ENCODE results near the gene PTPRJ. TPM values are rescaled to one million over a fixed set of nuclear protein-coding genes. Genes with fewer than 3 reads are reported as not detected.
A peak's percentile ranks its signal among the peaks of the same experiment; 100 is the strongest.

Gene PTPRJ
- total RNA-seq, 3 donors from 2014 or later, result 13.8 to 22.3 (median 19.0) TPM

DNA sequence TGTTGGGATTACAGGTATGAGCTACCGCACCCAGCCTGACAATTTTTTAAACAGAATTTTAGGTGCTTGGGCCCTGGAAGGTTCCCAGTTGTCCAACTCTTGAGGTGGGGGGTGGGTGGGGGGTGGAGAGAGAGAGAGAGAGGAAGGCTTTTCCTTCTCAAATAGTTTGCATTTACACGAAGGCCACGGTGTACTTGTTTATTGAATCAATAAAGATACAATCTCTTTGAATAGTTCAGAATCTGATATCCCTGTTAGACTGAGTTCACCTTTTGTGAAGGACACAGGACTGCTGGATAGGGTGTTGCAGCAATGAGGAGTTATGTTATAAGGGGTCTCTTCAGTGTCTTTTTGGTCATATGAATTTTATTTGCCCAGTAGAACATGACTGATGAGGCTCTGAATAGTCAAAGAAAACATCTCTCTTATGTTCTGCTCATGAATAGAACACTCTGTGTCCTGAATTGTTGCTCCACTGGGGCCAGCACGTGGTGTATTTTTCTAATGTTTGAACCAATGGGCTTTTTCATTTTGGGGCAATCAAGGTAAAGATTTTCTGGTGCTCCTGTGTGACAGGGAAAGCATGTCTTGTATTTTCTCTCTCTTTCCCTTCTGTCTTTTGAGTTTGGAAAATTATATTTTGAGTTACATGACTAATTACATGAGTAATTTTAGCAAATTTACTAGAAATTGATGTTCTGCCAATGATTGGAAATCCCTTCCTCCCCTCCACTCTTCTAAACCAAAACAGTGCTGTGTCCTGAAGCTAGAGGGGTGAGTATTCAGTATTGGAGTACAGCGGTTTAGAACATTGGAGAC, 61.7 kb downstream of the PTPRJ start:
- no peak overlapping the region for H3K4me3 Mint-ChIP-seq
- no peaks in the 10 kb centered on the region for H3K9me3 Mint-ChIP-seq
- H3K36me3 Mint-ChIP-seq (ENCODE audit: insufficient read depth), result peaks cover 10% of the 10 kb centered on the region
- DNase-seq, result no peak
- ATAC-seq, result peak in 1 of 2 donors; percentile 52
- H3K27me3 Mint-ChIP-seq (ENCODE audit: low read depth), result no peaks in the 10 kb centered on the region
- H3K4me1 Mint-ChIP-seq (ENCODE audit: low read depth), result peaks cover 60% of the 10 kb centered on the region

GRCh38 chr11:48043111-48043990, 63.0 kb downstream of the PTPRJ start:
- no peak for DNase-seq
- Mint-ChIP-seq H3K4me3 (no peak overlapping the region), H3K27me3 (ENCODE audit: low read depth) (no peaks in the 10 kb centered on the region), H3K9me3 (no peaks in the 10 kb centered on the region), H3K36me3 (ENCODE audit: insufficient read depth) (peaks cover 7% of the 10 kb centered on the region), H3K4me1 (ENCODE audit: low read depth) (peaks cover 58% of the 10 kb centered on the region)
- peak; percentile 38 to 47 for ATAC-seq

DNA sequence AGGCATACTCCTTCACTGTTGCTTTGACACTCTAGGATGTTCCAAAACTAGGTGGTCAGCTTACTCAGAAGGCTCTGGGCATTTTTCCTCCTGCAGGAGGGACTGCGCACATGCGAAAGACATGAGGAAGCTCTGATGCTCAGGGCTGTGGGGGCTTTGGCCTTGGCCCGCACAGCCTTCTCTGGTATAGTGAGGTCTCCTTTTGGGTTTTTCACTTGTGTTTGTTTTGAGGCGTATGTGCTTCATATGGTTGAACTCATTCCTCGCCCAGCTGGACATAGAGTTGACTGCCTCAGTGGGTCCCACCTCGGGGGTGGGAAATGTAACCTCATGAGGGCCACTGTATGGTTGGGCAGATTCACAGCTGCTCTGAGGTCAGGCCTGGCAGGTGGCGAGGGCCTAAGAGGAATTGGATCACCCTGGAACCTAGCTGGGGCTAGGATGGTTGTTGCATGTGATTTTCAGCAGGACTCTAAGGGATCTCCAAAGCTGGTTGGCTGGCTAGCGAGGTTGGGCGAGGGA, 63.7 kb downstream of the PTPRJ start:
- Mint-ChIP-seq H3K4me3 (no peak overlapping the region), H3K4me1 (ENCODE audit: low read depth) (peaks cover 61% of the 10 kb centered on the region), H3K36me3 (ENCODE audit: insufficient read depth) (peaks cover 7% of the 10 kb centered on the region), H3K27me3 (ENCODE audit: low read depth) (no peaks in the 10 kb centered on the region), H3K9me3 (no peaks in the 10 kb centered on the region)
- DNase-seq, result no peak
- no peak for ATAC-seq

- H3K4me1 Mint-ChIP-seq (ENCODE audit: low read depth), result peaks cover 59% of the 10 kb centered on the region
- no peak overlapping the region for H3K4me3 Mint-ChIP-seq
- DNase-seq, result no peak
- no peaks in the 10 kb centered on the region for H3K9me3 Mint-ChIP-seq
- ATAC-seq, result no peak
- peaks cover 7% of the 10 kb centered on the region for H3K36me3 Mint-ChIP-seq (ENCODE audit: insufficient read depth)
- no peaks in the 10 kb centered on the region for H3K27me3 Mint-ChIP-seq (ENCODE audit: low read depth)
Observed at GRCh38 chr11:48044577-48044976, 64.2 kb downstream of the PTPRJ start.

GRCh38 chr11:48045536-48045935, 65.2 kb downstream of the PTPRJ start:
- no peak overlapping the region for H3K4me3 Mint-ChIP-seq
- DNase-seq (no peak), ATAC-seq (no peak)
- H3K4me1 Mint-ChIP-seq (ENCODE audit: low read depth), result peaks cover 66% of the 10 kb centered on the region
- H3K36me3 Mint-ChIP-seq (ENCODE audit: insufficient read depth), result peaks cover 7% of the 10 kb centered on the region
- H3K9me3 Mint-ChIP-seq, result no peaks in the 10 kb centered on the region
- no peaks in the 10 kb centered on the region for H3K27me3 Mint-ChIP-seq (ENCODE audit: low read depth)

GRCh38 chr11:48047616-48048015, 67.3 kb downstream of the PTPRJ start:
- ATAC-seq (no peak), DNase-seq (no peak)
- Mint-ChIP-seq H3K4me3 (no peak overlapping the region), H3K9me3 (no peaks in the 10 kb centered on the region), H3K27me3 (ENCODE audit: low read depth) (no peaks in the 10 kb centered on the region), H3K36me3 (ENCODE audit: insufficient read depth) (peaks cover 6% of the 10 kb centered on the region), H3K4me1 (ENCODE audit: low read depth) (peaks cover 73% of the 10 kb centered on the region)

- H3K4me3 Mint-ChIP-seq, result no peak overlapping the region
- no peak for ATAC-seq
- H3K4me1 Mint-ChIP-seq (ENCODE audit: low read depth), result peaks cover 63% of the 10 kb centered on the region
- no peaks in the 10 kb centered on the region for H3K27me3 Mint-ChIP-seq (ENCODE audit: low read depth)
- H3K9me3 Mint-ChIP-seq, result no peaks in the 10 kb centered on the region
- no peak for DNase-seq
- peaks cover 6% of the 10 kb centered on the region for H3K36me3 Mint-ChIP-seq (ENCODE audit: insufficient read depth)
Observed at GRCh38 chr11:48049036-48049435, 68.7 kb downstream of the PTPRJ start.

DNA sequence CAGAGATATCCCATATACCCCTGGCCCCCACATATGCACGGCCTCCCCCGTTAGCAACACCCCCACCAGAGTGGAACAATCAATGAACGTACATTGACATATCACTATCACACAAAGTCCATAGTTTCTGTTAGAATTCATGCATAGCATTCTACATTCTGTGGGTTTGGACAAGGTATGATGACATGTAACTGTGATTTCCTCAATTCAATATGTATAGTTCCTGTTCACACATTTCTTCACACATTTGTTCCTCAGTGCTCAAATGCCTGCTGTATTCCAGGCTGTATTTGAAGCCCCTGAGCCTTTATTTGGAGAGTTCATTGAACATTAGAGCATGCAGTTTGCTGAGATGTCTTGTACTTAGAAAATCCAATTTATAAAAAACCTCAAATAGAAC, 69.9 kb downstream of the PTPRJ start:
- ATAC-seq, result no peak
- H3K4me1 Mint-ChIP-seq (ENCODE audit: low read depth), result peaks cover 63% of the 10 kb centered on the region
- no peaks in the 10 kb centered on the region for H3K9me3 Mint-ChIP-seq
- H3K27me3 Mint-ChIP-seq (ENCODE audit: low read depth), result no peaks in the 10 kb centered on the region
- no peak overlapping the region for H3K4me3 Mint-ChIP-seq
- H3K36me3 Mint-ChIP-seq (ENCODE audit: insufficient read depth), result peaks cover 6% of the 10 kb centered on the region
- DNase-seq, result no peak

DNA sequence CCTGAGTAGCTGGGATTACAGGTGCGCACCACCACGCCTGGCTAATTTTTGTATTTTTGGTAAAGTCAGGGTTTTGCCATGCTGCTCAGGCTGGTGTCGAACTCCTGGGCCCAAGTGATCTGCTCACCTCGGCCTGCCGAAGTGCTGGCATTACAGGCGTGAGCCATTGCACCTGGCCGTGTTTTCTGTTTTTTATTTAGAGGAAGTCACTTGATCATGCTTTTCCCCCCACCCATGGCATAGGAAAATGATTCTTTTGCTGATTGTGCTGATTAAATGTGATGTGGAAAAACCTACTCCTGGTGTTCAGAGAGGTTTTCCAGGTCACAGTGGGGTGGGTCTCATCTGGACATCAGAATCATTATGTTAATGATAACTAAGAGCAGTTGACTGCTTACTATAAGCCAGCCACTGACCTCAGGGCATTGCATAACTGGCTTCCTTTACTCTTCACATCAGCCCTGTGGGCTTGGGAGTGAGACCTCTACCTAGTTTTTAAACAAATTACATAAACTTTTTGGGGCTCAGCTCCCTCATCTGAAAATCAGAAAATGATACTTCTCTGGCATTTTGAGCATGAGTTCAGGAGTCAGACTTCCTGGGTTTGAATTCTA, 71.0 kb downstream of the PTPRJ start:
- Mint-ChIP-seq H3K4me3 (no peak overlapping the region), H3K9me3 (no peaks in the 10 kb centered on the region), H3K4me1 (ENCODE audit: low read depth) (peaks cover 65% of the 10 kb centered on the region), H3K36me3 (ENCODE audit: insufficient read depth) (peaks cover 6% of the 10 kb centered on the region), H3K27me3 (ENCODE audit: low read depth) (no peaks in the 10 kb centered on the region)
- ATAC-seq (no peak), DNase-seq (no peak)

DNA sequence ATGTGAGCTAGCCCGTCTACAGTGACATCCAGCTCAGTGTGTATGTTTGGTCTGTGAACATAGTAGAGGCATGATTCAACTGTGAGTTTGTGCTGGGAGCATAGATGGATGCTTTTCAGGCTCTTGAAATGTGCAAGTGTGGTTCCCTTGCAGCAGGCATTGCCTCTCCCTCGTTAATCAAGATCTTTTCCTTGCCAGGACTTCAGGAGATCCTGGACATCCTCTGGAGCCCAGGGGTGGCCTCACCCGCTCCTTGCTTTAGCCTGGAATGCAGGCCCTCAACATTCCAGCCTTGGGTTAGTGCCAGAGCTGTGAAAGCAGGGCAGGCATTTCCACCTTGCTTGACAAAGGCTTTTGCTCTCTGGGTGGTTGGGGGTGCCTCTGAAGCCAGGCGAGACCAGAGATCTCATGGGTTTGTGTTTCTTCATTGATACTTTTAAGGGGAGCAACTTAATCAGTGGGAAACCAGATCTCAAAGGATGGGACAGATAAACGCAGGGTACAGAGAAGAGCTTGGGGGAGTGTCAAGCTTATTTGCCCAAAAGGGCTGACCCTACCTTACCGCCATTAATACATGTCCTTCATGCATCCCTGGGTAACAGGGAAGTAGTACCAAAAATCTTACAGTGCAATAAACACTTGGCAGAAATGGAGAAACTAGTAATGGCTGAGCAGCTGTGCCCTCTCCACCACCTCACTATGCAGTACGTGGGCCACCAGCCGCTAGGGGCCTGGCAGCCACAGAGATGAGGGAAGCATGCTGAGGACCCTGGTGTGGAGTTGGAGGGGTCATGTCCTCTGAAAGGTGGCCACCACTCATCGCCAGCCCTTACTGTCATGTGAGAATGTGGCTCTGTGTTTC, 72.1 kb downstream of the PTPRJ start:
- Mint-ChIP-seq H3K36me3 (ENCODE audit: insufficient read depth) (peaks cover 6% of the 10 kb centered on the region), H3K27me3 (ENCODE audit: low read depth) (no peaks in the 10 kb centered on the region), H3K4me1 (ENCODE audit: low read depth) (peaks cover 74% of the 10 kb centered on the region), H3K9me3 (no peaks in the 10 kb centered on the region), H3K4me3 (no peak overlapping the region)
- ATAC-seq, result no peak
- no peak for DNase-seq

DNA sequence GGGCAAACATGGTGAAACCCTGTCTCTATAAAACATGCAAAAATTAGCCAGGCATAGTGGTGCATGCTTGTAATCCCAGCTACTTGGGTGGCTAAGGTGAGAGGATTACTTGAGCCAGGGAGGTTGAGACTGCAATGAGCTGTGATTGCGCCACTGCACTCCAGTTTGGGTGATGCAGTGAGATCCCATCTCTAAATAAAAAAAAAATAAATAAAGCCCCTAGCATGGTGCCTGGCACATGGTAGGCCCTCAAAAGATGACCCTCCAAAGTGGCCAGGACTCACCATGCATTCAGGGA, 74.6 kb downstream of the PTPRJ start:
- H3K4me3 Mint-ChIP-seq, result no peak overlapping the region
- no peaks in the 10 kb centered on the region for H3K27me3 Mint-ChIP-seq (ENCODE audit: low read depth)
- peaks cover 87% of the 10 kb centered on the region for H3K4me1 Mint-ChIP-seq (ENCODE audit: low read depth)

DNA sequence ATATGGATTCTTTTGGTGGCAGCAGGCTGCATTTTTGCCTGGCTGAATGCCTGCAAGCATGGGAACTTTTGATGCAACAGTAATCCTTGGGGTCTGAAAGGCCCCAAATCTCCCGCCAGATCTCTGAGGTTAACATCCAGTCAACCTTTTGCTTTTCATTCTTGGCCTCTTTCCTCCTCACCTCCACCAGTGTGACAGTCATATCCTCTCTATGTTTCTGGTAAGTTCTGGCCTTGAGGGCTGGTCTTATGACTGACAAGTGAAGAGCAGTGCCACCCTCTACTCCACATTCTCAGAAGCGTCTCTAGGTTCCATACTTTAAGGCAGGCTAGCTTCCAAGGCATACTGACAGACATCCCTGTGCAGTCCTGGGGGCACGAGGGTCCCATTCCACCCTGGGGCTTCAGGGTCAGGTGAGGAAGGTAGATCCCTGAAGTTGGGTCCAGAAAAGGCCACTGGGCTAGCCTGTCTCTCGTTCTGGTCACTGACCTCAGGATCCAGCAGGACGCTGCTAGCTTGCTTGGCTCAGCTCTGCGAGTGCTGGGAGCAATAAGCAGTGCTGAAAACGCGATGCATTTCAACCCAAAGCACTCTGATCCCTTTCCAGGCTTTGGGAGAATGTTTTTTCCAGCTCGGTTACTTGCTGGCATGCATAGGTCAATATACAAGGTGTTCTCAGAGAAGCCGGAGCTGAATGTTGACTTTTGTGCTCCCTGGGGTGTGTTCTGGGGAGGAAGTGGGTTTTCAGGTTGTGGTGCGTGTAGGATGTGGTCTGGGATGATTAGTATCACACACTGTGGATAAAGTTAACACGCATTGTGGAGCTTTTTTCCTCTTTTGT, 75.2 kb downstream of the PTPRJ start:
- Mint-ChIP-seq H3K36me3 (ENCODE audit: insufficient read depth) (peaks cover 6% of the 10 kb centered on the region), H3K9me3 (no peaks in the 10 kb centered on the region), H3K27me3 (ENCODE audit: low read depth) (no peaks in the 10 kb centered on the region), H3K4me3 (peak overlapping the region; percentile 27), H3K4me1 (ENCODE audit: low read depth) (peaks cover 87% of the 10 kb centered on the region)
- peak; percentile 92 to 94 for ATAC-seq
- peak; percentile 12 for DNase-seq

More for the DNA sequence above, 74.6 kb downstream of the PTPRJ start:
- DNase-seq (no peak), ATAC-seq (no peak)
- H3K9me3 Mint-ChIP-seq, result no peaks in the 10 kb centered on the region
- peaks cover 6% of the 10 kb centered on the region for H3K36me3 Mint-ChIP-seq (ENCODE audit: insufficient read depth)
